Muscle layer of colon (tissue), 2 donors: Measurements from ENCODE around the gene CACTIN.
"Not testable (repeated sequence)": the region's sequence is repeated elsewhere in the genome, so short reads cannot be mapped to it uniquely, and the experiment has no call there.

Experiments used
- H3K27ac ChIP-seq: one replicate; pipeline ENCODE4 v1.7.0; 2013; ENCODE audit warnings: low read depth, mild to moderate bottlenecking, low read length, moderate library complexity
- H3K27me3 ChIP-seq, 2 donors: one replicate each; pipeline ENCODE4 v1.7.0; 2013; ENCODE audit warnings: low read length in 2 of 2, mild to moderate bottlenecking in 2 of 2; ENCODE audit not compliant: insufficient read depth in 2 of 2, control insufficient read depth in 1 of 2
- H3K36me3 ChIP-seq: one replicate; pipeline ENCODE4 v1.7.0; 2013; ENCODE audit warnings: mild to moderate bottlenecking, low read length; ENCODE audit not compliant: insufficient read depth
- H3K4me1 ChIP-seq: one replicate; pipeline ENCODE4 v1.7.0; 2013; ENCODE audit warnings: mild to moderate bottlenecking, low read length; ENCODE audit not compliant: insufficient read depth
- H3K4me3 ChIP-seq, 2 donors: one replicate each; pipeline ENCODE4 v1.7.0; 2013; ENCODE audit warnings: low read length in 2 of 2, low read depth in 1 of 2, mild to moderate bottlenecking in 1 of 2, moderate library complexity in 1 of 2
- H3K9ac ChIP-seq: one replicate; pipeline ENCODE4 v1.7.0; 2013; ENCODE audit warnings: low read length
- H3K9me3 ChIP-seq: one replicate; pipeline ENCODE4 v1.7.0; 2013; ENCODE audit warnings: mild to moderate bottlenecking, low read length
- donor health status: abdominal sarcoma.
- donor health status: Adenocarcinoma of cecum.

Gene CACTIN

GRCh38 chr19:3575949-3576673 lies 50.5 kb downstream of the CACTIN start:
- Histone ChIP-seq H3K4me1 (peaks cover 27% of the 10 kb centered on the region), H3K9me3 (no peaks in the 10 kb centered on the region), H3K27ac (peak overlapping the region; percentile 73), H3K27me3 (no peaks in the 10 kb centered on the region), H3K36me3 (no peaks in the 10 kb centered on the region), H3K9ac (peak overlapping the region; percentile 44), H3K4me3 (peak overlapping the region; percentile 14 to 74)

- H3K36me3 ChIP-seq: no peaks in the 10 kb centered on the region
- no peak overlapping the region for H3K9ac ChIP-seq
- no peaks in the 10 kb centered on the region for H3K9me3 ChIP-seq
- no peak overlapping the region for H3K27ac ChIP-seq
- H3K4me3 ChIP-seq: no peak overlapping the region
- peaks cover 27% of the 10 kb centered on the region for H3K4me1 ChIP-seq
- no peaks in the 10 kb centered on the region for H3K27me3 ChIP-seq
These were observed 51.3 kb downstream of the CACTIN start for GRCh38 chr19:3575260-3575741.

- Histone ChIP-seq H3K27ac (no peak overlapping the region), H3K4me3 (peak overlapping the region; percentile 70 to 83), H3K9ac (no peak overlapping the region), H3K36me3 (no peaks in the 10 kb centered on the region), H3K27me3 (no peaks in the 10 kb centered on the region), H3K9me3 (no peaks in the 10 kb centered on the region), H3K4me1 (peaks cover 27% of the 10 kb centered on the region)
These were observed 52.5 kb downstream of the CACTIN start for GRCh38 chr19:3573858-3574637.

GRCh38 chr19:3573162-3573857 lies 53.3 kb downstream of the CACTIN start:
- Histone ChIP-seq H3K36me3 (no peaks in the 10 kb centered on the region), H3K4me3 (peak overlapping the region; percentile 70 to 83), H3K4me1 (peaks cover 27% of the 10 kb centered on the region), H3K9me3 (no peaks in the 10 kb centered on the region), H3K27me3 (no peaks in the 10 kb centered on the region), H3K27ac (peak overlapping the region; percentile 93), H3K9ac (peak overlapping the region; percentile 21)

- peak within 1 kb of the TSS; percentile 93 for H3K27ac ChIP-seq
These were observed 53.8 kb downstream of the CACTIN start, which contains the start of gene HMG20B for GRCh38 chr19:3572855-3573161. TSS of gene HMG20B (plus strand) at chr19:3572944. CDS start at chr19:3573310, 366 bp downstream.

GRCh38 chr19:3572132-3572854 lies 54.3 kb downstream of the CACTIN start:
- H3K27me3 ChIP-seq: no peaks in the 10 kb centered on the region

More at GRCh38 chr19:3572855-3573161, 53.8 kb downstream of the CACTIN start, which contains the start of gene HMG20B:
- Histone ChIP-seq H3K4me1 (peaks cover 27% of the 10 kb centered on the region), H3K27me3 (no peaks in the 10 kb centered on the region), H3K4me3 (peak within 1 kb of the TSS; percentile 82 to 83), H3K9ac (peak within 1 kb of the TSS; percentile 21), H3K36me3 (no peaks in the 10 kb centered on the region), H3K9me3 (no peaks in the 10 kb centered on the region)

GRCh38 chr19:3570606-3571011 lies 56.0 kb downstream of the CACTIN start:
- Histone ChIP-seq H3K9me3 (no peaks in the 10 kb centered on the region), H3K4me3 (no peak overlapping the region), H3K4me1 (peaks cover 16% of the 10 kb centered on the region), H3K27ac (no peak overlapping the region), H3K27me3 (no peaks in the 10 kb centered on the region), H3K9ac (no peak overlapping the region), H3K36me3 (no peaks in the 10 kb centered on the region)

More at GRCh38 chr19:3572132-3572854, 54.3 kb downstream of the CACTIN start:
- Histone ChIP-seq H3K9ac (no peak overlapping the region), H3K4me3 (peak overlapping the region; percentile 45 to 82), H3K36me3 (no peaks in the 10 kb centered on the region), H3K9me3 (no peaks in the 10 kb centered on the region), H3K4me1 (peaks cover 27% of the 10 kb centered on the region), H3K27ac (peak overlapping the region; percentile 63)

GRCh38 chr19:3570042-3570441 lies 56.5 kb downstream of the CACTIN start:
- not testable (repeated sequence) for H3K36me3 ChIP-seq, H3K27ac ChIP-seq, H3K9ac ChIP-seq, H3K27me3 ChIP-seq, H3K9me3 ChIP-seq, H3K4me3 ChIP-seq
- H3K4me1 ChIP-seq: peaks cover 15% of the 10 kb centered on the region

GRCh38 chr19:3565139-3565538 lies 61.5 kb downstream of the CACTIN start:
- Histone ChIP-seq H3K4me1 (no peaks in the 10 kb centered on the region), H3K27ac (no peak overlapping the region), H3K4me3 (no peak overlapping the region), H3K27me3 (no peaks in the 10 kb centered on the region), H3K9ac (no peak overlapping the region), H3K36me3 (no peaks in the 10 kb centered on the region), H3K9me3 (no peaks in the 10 kb centered on the region)

- Histone ChIP-seq H3K9me3 (no peaks in the 10 kb centered on the region), H3K4me3 (no peak overlapping the region), H3K36me3 (no peaks in the 10 kb centered on the region), H3K4me1 (no peaks in the 10 kb centered on the region), H3K9ac (no peak overlapping the region), H3K27ac (no peak overlapping the region), H3K27me3 (no peaks in the 10 kb centered on the region)
These were observed 62.7 kb downstream of the CACTIN start for GRCh38 chr19:3563709-3564524.
